ACHN (cell line): ENCODE measurements around the gene MAP3K3.

Experiments used
- DNase-seq: peaks from one replicate; pipeline ENCODE4 v3.0.0-alpha.2; 2015
- in situ Hi-C: cut with HindIII; loops from 2 replicates; pipeline ENCODE4 v1.10.0; 2017; ENCODE audit warnings: low sequenced_read_pairs, low pct_ligation_motif_present, low pct_unique_long_range_greater_than_20kb

The MAP3K3 gene

DNA sequence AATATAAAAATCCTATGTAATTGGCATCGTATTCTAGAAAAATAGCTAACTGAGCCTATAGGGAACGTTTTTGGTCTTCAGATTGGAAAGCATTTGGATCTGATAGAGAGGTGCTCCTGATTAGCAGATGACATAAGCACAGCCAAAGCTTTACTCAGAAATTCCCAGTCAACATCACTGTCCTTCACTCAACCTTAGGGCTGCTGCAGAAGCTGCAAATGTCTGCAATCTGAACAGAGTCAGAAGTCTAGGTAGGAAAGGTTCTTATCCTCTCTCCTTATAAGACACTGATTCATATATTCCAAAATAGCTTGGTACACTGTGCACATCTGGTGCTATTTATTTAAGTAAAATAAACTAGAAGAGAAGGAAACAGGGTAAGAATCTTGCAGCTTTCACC lies 100.2 kb downstream of the MAP3K3 start:
- no peak for DNase-seq
- in situ Hi-C loops: no loop called here

DNA sequence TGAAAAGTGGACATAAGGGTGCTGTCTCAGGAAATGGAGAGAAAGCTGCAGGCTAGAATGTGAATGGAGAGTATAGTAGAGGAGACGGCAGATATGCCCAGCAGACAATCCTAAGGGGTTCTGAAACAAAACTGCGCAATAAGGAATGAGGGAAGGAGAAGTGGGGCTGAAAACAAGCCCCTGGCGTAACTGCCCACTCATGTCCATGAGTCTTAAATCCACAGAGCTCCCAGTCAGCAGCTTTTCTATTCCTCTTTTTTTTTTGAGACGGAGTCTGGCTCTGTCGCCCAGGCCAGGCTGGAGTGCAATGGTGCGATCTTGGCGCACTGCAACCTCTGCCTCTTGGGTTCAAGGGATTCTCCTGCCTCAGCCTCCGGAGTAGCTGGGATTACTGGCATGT lies 113.5 kb downstream of the MAP3K3 start:
- in situ Hi-C loops: no loop called here
- DNase-seq: no peak

GRCh38 chr17:63740464-63741142 lies 118.4 kb downstream of the MAP3K3 start:
- peak; percentile 11 for DNase-seq
- in situ Hi-C loops: no loop called here

DNA sequence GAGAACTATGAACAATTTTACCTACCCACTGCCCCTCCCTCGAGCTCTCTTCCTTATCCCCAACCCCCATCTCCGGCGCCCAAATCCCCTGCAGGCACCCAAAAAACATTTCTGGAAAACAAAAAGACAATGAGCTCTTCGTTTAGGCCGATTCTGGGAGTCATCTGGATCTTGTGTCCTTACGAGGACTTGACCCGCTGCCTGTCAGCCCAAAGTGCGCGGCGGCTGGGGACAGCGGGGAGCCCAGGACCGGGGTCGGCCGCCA lies 118.9 kb downstream of the MAP3K3 start:
- DNase-seq: no peak
- in situ Hi-C loops: no loop called here

DNA sequence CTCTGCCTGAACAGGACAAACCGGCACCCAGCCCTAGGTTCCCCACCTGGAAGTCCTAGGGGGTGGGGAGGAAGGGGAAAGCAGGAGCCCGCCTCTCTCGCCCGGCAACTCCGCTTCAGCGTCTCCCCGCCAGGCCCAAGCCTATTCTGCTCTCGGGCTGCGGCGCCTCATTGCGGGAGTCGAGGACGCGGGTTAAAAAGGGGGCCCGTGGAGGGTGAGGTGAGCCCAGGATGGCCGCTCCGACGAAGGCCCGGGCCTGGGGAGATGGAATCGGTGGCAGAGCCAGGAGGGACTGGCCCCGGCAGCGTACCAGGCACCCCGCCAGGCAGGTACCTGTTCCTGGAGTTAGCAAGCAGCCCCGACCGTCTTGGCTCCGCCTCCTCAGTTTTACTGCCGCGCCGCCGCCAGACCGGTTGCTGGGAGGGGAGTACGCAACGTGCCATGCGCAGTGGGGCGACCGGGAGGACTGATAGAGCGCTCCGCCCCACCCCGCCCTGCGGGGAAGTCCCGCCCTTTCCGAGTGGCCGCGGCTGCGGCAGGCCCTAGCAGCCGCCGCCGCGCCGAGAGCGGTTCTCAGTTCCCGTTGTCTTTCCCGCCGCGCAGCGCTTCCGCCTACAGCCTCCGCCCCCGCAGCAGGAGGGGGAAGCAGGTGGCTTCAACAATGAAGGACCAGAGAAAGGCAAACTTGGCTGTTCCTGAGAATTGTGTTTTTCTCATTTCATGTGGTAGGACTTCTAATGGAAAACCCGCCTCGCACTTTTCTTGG lies 119.4 kb downstream of the MAP3K3 start, which contains the start of gene STRADA:
Gene STRADA, minus strand, starts transcription at position 392 of the 766 bp plus-strand sequence. CDS start 13,430 bp downstream, outside the sequence.
- in situ Hi-C loops: no loop called here
- peak; percentile 99 for DNase-seq
